HEK293 (cell line): ENCODE results near the gene RSRC1.

Source experiments
- CTCF ChIA-PET: fragments of 350-600 bp; formaldehyde crosslinking; extraction: SDS; loops from one replicate; lab custom pipeline; 2021; ENCODE audit warnings: antibody characterized with exemption; lab: Yijun Ruan, JAX
- POLR2A ChIA-PET: fragments of 300-600 bp; formaldehyde crosslinking; extraction: SDS; loops from one replicate; lab custom pipeline; 2020; ENCODE audit warnings: antibody characterized with exemption, inconsistent platforms; lab: Yijun Ruan, JAX
- H3K27ac ChIP-seq: fragments of 200-500 bp; sonication (Bioruptor generic); 2 replicates; pipeline ENCODE4 v1.5.1; 2014; ENCODE audit warnings: low read depth, low read length, control low read depth, inconsistent platforms; ENCODE audit errors: extremely low read depth
- H3K36me3 ChIP-seq, 2 experiments: fragments of 200-500 bp in 1 of 2; sonication (Bioruptor generic) in 1 of 2; 1 replicate in 1 of 2; 2 replicates in 1 of 2; pipeline ENCODE4 v1.5.1; 2014 to 2017; ENCODE audit warnings: inconsistent platforms in 2 of 2, low read length in 2 of 2; ENCODE audit not compliant: control insufficient read depth in 2 of 2, insufficient read depth in 1 of 2
- H3K4me1 ChIP-seq: fragments of 200-500 bp; sonication (Bioruptor generic); 2 replicates; pipeline ENCODE4 v1.5.1; 2014; ENCODE audit warnings: mild to moderate bottlenecking, low read length, inconsistent platforms; ENCODE audit not compliant: control insufficient read depth, insufficient read depth
- H3K4me3 ChIP-seq: 2 replicates; pipeline ENCODE4 v1.5.1; 2011; ENCODE audit warnings: low read depth, mild to moderate bottlenecking, control low read depth, low read length, moderate library complexity
- H3K9me3 ChIP-seq: fragments of 200-500 bp; sonication (Bioruptor generic); 2 replicates; pipeline ENCODE4 v1.5.1; 2014; ENCODE audit warnings: low read depth, low read length, inconsistent platforms; ENCODE audit not compliant: control insufficient read depth, insufficient read depth
- OSR2 ChIP-seq: fragments of 450-650 bp; formaldehyde crosslinking; IDR thresholded peaks from 2 replicates; pipeline ENCODE4 v1.5.1; 2016; ENCODE audit warnings: missing biosample characterization, missing genetic modification characterization
- OVOL3 ChIP-seq: fragments of 450-650 bp; formaldehyde crosslinking; IDR thresholded peaks from 2 replicates; pipeline ENCODE4 v1.5.1; 2016; ENCODE audit warnings: missing biosample characterization, missing genetic modification characterization
- YY1 ChIP-seq: fragments of 450-650 bp; formaldehyde crosslinking; IDR thresholded peaks from 2 replicates; pipeline ENCODE4 v1.5.1; 2018; ENCODE audit warnings: missing biosample characterization, missing genetic modification characterization
- ZIC2 ChIP-seq: fragments of 450-650 bp; formaldehyde crosslinking; IDR thresholded peaks from 2 replicates; pipeline ENCODE4 v1.5.1; 2016; ENCODE audit warnings: missing biosample characterization, missing genetic modification characterization
- ZNF10 ChIP-seq: fragments of 450-650 bp; formaldehyde crosslinking; IDR thresholded peaks from 2 replicates; pipeline ENCODE4 v1.5.1; 2017; ENCODE audit warnings: missing biosample characterization, missing genetic modification characterization
- ZNF157 ChIP-seq: fragments of 450-650 bp; formaldehyde crosslinking; IDR thresholded peaks from 2 replicates; pipeline ENCODE4 v1.5.1; 2016; ENCODE audit warnings: missing biosample characterization, missing genetic modification characterization
- ZNF2 ChIP-seq: fragments of 450-650 bp; formaldehyde crosslinking; IDR thresholded peaks from 2 replicates; pipeline ENCODE4 v1.5.1; 2016; ENCODE audit warnings: missing biosample characterization, missing genetic modification characterization
- ZNF211 ChIP-seq: fragments of 450-650 bp; formaldehyde crosslinking; IDR thresholded peaks from 2 replicates; pipeline ENCODE4 v1.5.1; 2016; ENCODE audit warnings: low read depth, missing biosample characterization, missing genetic modification characterization
- ZNF221 ChIP-seq: fragments of 450-650 bp; formaldehyde crosslinking; IDR thresholded peaks from 2 replicates; pipeline ENCODE4 v1.5.1; 2017; ENCODE audit warnings: missing biosample characterization, missing genetic modification characterization, borderline replicate concordance
- ZNF23 ChIP-seq: fragments of 450-650 bp; formaldehyde crosslinking; IDR thresholded peaks from 2 replicates; pipeline ENCODE4 v1.5.1; 2016; ENCODE audit warnings: missing biosample characterization, missing genetic modification characterization, borderline replicate concordance
- ZNF433 ChIP-seq: fragments of 450-650 bp; formaldehyde crosslinking; IDR thresholded peaks from 2 replicates; pipeline ENCODE4 v1.5.1; 2016; ENCODE audit warnings: missing biosample characterization, missing genetic modification characterization, low read depth
- ZNF473 ChIP-seq: fragments of 450-650 bp; formaldehyde crosslinking; IDR thresholded peaks from 2 replicates; pipeline ENCODE4 v1.5.1; 2017; ENCODE audit warnings: missing biosample characterization, missing genetic modification characterization
- ZNF501 ChIP-seq: fragments of 450-650 bp; formaldehyde crosslinking; IDR thresholded peaks from 2 replicates; pipeline ENCODE4 v1.5.1; 2016; ENCODE audit warnings: missing biosample characterization, missing genetic modification characterization
- ZNF549 ChIP-seq: fragments of 450-650 bp; IDR thresholded peaks from 2 replicates; pipeline ENCODE4 v1.5.1; 2018; ENCODE audit warnings: missing biosample characterization, missing genetic modification characterization, mild to moderate bottlenecking, inconsistent platforms, moderate library complexity
- ZNF585B ChIP-seq: fragments of 450-650 bp; formaldehyde crosslinking; IDR thresholded peaks from 2 replicates; pipeline ENCODE4 v1.5.1; 2016; ENCODE audit warnings: missing biosample characterization, missing genetic modification characterization
- ZNF629 ChIP-seq: fragments of 450-650 bp; formaldehyde crosslinking; IDR thresholded peaks from 2 replicates; pipeline ENCODE4 v1.5.1; 2017; ENCODE audit warnings: missing biosample characterization, missing genetic modification characterization
- ZNF747 ChIP-seq: fragments of 450-650 bp; formaldehyde crosslinking; IDR thresholded peaks from 2 replicates; pipeline ENCODE4 v1.5.1; 2016; ENCODE audit warnings: missing biosample characterization, missing genetic modification characterization
- ZSCAN16 ChIP-seq: fragments of 450-650 bp; formaldehyde crosslinking; IDR thresholded peaks from 2 replicates; pipeline ENCODE4 v1.5.1; 2016; ENCODE audit warnings: missing biosample characterization, missing genetic modification characterization
- ZSCAN23 ChIP-seq: fragments of 450-650 bp; formaldehyde crosslinking; IDR thresholded peaks from 2 replicates; pipeline ENCODE4 v1.5.1; 2016; ENCODE audit warnings: missing biosample characterization, missing genetic modification characterization
- TF ChIP-seq, protein P1 (sequence below): fragments of 450-650 bp; formaldehyde crosslinking; IDR thresholded peaks from 2 replicates; pipeline ENCODE4 v1.5.1; 2016; ENCODE audit warnings: missing biosample characterization, missing genetic modification characterization
- TF ChIP-seq, protein P2 (sequence below): fragments of 450-650 bp; formaldehyde crosslinking; IDR thresholded peaks from 2 replicates; pipeline ENCODE4 v1.5.1; 2016; ENCODE audit warnings: missing biosample characterization, missing genetic modification characterization
- TF ChIP-seq, protein P3 (sequence below): IDR thresholded peaks from 2 replicates; pipeline ENCODE4 v1.6.1; 2011; ENCODE audit warnings: mild to moderate bottlenecking, low read depth, low read length, borderline replicate concordance
- TF ChIP-seq, protein P4 (sequence below): fragments of 450-650 bp; formaldehyde crosslinking; IDR thresholded peaks from 2 replicates; pipeline ENCODE4 v1.5.1; 2017; ENCODE audit warnings: missing biosample characterization, missing genetic modification characterization
- TF ChIP-seq, protein P5 (sequence below): fragments of 450-650 bp; formaldehyde crosslinking; IDR thresholded peaks from 2 replicates; pipeline ENCODE4 v1.5.1; 2016; ENCODE audit warnings: missing biosample characterization, missing genetic modification characterization
- TF ChIP-seq, protein P6 (sequence below): fragments of 450-650 bp; formaldehyde crosslinking; IDR thresholded peaks from 2 replicates; pipeline ENCODE4 v1.5.1; 2016; ENCODE audit warnings: missing biosample characterization, missing genetic modification characterization

The RSRC1 gene

DNA sequence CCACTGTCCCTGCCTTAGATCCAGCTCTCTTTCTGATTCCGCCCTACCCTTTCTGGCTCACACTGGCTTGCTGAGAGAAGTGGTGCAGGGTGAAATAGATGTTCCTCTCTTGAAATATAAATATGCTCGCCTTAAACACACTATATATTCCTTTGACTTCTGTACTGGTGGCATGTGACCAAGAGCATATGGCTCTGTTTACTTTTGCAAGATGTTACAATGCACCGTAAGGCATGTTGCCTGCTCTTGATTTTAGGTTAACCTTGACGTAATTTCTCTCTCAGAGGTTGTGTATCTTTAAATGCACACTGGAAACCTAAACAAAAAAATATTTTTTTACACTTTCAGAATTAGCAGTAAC is 749 bp downstream of the RSRC1 start:
- H3K9me3 ChIP-seq, result no peaks in the 10 kb centered on the region
- H3K27ac ChIP-seq, result peak overlapping the region; percentile 79; the same call in 1 of the 2 replicates
- TF ChIP-seq YY1 (tag by site-specific recombination) (no peak), ZNF585B (tag by site-specific recombination) (no peak), ZNF629 (tag by site-specific recombination) (no peak), ZNF23 (tag by site-specific recombination) (no peak), ZNF747 (tag by site-specific recombination) (no peak), ZNF10 (tag by site-specific recombination) (no peak), ZNF501 (tag by site-specific recombination) (no peak), OSR2 (tag by site-specific recombination) (no peak), ZNF211 (no peak), ZNF221 (tag by site-specific recombination) (no peak), ZIC2 (tag by site-specific recombination) (no peak), ZNF473 (tag by site-specific recombination) (no peak)
- TF ChIP-seq, protein P1, sequence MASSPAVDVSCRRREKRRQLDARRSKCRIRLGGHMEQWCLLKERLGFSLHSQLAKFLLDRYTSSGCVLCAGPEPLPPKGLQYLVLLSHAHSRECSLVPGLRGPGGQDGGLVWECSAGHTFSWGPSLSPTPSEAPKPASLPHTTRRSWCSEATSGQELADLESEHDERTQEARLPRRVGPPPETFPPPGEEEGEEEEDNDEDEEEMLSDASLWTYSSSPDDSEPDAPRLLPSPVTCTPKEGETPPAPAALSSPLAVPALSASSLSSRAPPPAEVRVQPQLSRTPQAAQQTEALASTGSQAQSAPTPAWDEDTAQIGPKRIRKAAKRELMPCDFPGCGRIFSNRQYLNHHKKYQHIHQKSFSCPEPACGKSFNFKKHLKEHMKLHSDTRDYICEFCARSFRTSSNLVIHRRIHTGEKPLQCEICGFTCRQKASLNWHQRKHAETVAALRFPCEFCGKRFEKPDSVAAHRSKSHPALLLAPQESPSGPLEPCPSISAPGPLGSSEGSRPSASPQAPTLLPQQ (tag by site-specific recombination), result no peak
- TF ChIP-seq, protein P2, sequence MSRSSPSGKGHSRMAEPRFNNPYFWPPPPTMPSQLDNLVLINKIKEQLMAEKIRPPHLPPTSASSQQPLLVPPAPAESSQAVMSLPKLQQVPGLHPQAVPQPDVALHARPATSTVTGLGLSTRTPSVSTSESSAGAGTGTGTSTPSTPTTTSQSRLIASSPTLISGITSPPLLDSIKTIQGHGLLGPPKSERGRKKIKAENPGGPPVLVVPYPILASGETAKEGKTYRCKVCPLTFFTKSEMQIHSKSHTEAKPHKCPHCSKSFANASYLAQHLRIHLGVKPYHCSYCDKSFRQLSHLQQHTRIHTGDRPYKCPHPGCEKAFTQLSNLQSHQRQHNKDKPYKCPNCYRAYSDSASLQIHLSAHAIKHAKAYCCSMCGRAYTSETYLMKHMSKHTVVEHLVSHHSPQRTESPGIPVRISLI (tag by site-specific recombination), result no peak
- TF ChIP-seq, protein P3, sequence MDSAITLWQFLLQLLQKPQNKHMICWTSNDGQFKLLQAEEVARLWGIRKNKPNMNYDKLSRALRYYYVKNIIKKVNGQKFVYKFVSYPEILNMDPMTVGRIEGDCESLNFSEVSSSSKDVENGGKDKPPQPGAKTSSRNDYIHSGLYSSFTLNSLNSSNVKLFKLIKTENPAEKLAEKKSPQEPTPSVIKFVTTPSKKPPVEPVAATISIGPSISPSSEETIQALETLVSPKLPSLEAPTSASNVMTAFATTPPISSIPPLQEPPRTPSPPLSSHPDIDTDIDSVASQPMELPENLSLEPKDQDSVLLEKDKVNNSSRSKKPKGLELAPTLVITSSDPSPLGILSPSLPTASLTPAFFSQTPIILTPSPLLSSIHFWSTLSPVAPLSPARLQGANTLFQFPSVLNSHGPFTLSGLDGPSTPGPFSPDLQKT, result no peak
- TF ChIP-seq, protein P4, sequence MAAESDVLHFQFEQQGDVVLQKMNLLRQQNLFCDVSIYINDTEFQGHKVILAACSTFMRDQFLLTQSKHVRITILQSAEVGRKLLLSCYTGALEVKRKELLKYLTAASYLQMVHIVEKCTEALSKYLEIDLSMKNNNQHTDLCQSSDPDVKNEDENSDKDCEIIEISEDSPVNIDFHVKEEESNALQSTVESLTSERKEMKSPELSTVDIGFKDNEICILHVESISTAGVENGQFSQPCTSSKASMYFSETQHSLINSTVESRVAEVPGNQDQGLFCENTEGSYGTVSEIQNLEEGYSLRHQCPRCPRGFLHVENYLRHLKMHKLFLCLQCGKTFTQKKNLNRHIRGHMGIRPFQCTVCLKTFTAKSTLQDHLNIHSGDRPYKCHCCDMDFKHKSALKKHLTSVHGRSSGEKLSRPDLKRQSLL (tag by site-specific recombination), result no peak
- TF ChIP-seq, all 188 proteins: peak for 0
- ChIA-PET POLR2A (interaction anchor here (1.4 to 1.6 kb wide), 3 partner anchors 9 to 58 kb away, joined by 5 to 11 read pairs (median 8); no protein-coding TSS in a partner anchor), CTCF (interaction anchor here (0.5 kb wide), 1 partner anchor 12 kb away, joined by 4 read pairs; no protein-coding TSS in a partner anchor)
- Histone ChIP-seq H3K36me3 (no peaks in the 10 kb centered on the region), H3K4me3 (peak overlapping the region; percentile 99), H3K4me1 (no peaks in the 10 kb centered on the region)

DNA sequence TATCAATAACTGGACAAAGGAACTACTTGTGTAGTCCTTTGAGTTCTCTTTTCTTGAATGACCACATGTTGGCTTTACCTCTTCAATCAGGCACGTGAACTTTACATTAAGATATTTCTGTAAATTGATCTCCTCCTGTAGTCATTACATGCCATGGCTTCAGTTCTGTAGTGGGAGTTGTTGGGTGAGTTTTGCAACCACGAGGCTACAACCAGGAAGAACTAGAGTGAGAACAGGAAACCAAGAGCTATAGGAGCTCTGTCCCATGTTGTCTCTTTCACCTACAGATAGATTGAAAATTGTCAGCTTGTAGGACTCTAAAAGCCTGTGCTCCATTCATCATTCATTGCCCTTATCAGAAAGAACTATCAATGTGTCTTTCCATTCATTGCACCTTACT is 2.0 kb downstream of the RSRC1 start:
- Histone ChIP-seq H3K4me3 (no peak overlapping the region), H3K4me1 (no peaks in the 10 kb centered on the region), H3K36me3 (no peaks in the 10 kb centered on the region), H3K27ac (no peak overlapping the region), H3K9me3 (no peaks in the 10 kb centered on the region)
- POLR2A ChIA-PET, result no interaction called here
- CTCF ChIA-PET, result no interaction called here
- TF ChIP-seq ZNF211 (no peak), ZSCAN23 (tag by site-specific recombination) (no peak), ZNF433 (tag by site-specific recombination) (no peak), OVOL3 (no peak), ZNF629 (tag by site-specific recombination) (no peak), ZNF549 (tag by site-specific recombination) (no peak), ZNF157 (tag by site-specific recombination) (no peak), ZNF2 (tag by site-specific recombination) (no peak), ZSCAN16 (tag by site-specific recombination) (no peak)
- TF ChIP-seq, protein P5, sequence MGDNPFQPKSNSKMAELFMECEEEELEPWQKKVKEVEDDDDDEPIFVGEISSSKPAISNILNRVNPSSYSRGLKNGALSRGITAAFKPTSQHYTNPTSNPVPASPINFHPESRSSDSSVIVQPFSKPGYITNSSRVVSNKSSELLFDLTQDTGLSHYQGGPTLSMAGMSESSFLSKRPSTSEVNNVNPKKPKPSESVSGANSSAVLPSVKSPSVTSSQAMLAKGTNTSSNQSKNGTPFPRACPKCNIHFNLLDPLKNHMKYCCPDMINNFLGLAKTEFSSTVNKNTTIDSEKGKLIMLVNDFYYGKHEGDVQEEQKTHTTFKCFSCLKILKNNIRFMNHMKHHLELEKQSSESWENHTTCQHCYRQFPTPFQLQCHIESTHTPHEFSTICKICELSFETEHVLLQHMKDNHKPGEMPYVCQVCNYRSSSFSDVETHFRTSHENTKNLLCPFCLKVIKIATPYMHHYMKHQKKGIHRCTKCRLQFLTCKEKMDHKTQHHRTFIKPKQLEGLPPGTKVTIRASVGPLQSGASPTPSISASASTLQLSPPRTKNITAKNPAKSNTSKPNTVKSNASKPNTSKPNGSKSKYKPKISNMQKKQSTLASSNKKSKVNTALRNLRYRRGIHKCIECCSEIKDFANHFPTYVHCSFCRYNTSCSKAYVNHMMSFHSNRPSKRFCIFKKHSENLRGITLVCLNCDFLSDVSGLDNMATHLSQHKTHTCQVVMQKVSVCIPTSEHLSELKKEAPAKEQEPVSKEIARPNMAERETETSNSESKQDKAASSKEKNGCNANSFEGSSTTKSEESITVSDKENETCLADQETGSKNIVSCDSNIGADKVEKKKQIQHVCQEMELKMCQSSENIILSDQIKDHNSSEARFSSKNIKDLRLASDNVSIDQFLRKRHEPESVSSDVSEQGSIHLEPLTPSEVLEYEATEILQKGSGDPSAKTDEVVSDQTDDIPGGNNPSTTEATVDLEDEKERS, result no peak
- TF ChIP-seq, protein P6, sequence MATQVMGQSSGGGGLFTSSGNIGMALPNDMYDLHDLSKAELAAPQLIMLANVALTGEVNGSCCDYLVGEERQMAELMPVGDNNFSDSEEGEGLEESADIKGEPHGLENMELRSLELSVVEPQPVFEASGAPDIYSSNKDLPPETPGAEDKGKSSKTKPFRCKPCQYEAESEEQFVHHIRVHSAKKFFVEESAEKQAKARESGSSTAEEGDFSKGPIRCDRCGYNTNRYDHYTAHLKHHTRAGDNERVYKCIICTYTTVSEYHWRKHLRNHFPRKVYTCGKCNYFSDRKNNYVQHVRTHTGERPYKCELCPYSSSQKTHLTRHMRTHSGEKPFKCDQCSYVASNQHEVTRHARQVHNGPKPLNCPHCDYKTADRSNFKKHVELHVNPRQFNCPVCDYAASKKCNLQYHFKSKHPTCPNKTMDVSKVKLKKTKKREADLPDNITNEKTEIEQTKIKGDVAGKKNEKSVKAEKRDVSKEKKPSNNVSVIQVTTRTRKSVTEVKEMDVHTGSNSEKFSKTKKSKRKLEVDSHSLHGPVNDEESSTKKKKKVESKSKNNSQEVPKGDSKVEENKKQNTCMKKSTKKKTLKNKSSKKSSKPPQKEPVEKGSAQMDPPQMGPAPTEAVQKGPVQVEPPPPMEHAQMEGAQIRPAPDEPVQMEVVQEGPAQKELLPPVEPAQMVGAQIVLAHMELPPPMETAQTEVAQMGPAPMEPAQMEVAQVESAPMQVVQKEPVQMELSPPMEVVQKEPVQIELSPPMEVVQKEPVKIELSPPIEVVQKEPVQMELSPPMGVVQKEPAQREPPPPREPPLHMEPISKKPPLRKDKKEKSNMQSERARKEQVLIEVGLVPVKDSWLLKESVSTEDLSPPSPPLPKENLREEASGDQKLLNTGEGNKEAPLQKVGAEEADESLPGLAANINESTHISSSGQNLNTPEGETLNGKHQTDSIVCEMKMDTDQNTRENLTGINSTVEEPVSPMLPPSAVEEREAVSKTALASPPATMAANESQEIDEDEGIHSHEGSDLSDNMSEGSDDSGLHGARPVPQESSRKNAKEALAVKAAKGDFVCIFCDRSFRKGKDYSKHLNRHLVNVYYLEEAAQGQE, result no peak
